GM21528 (cell line): ENCODE results near the gene SHQ1.

Experiments
- ATAC-seq: cut with Tn5 transposase; IDR thresholded peaks from one replicate; pipeline ENCODE4 v1.9.1; 2021; ENCODE audit warnings: mild to moderate bottlenecking, moderate library complexity; ENCODE audit not compliant: unreplicated experiment, low FRiP score

The SHQ1 gene

GRCh38 chr3:72847751-72848702 is at the start of gene SHQ1:
Gene SHQ1 (minus strand): TSS chr3:72848445. CDS start chr3:72848340, 105 bp downstream.
- ATAC-seq, result peak; percentile 95

- no peak for ATAC-seq
Observed at GRCh38 chr3:72897758-72898007, 49.4 kb upstream of the SHQ1 start.

- ATAC-seq, result no peak
Observed at GRCh38 chr3:72896996-72897757, 48.9 kb upstream of the SHQ1 start.

GRCh38 chr3:72894976-72895552 is 46.8 kb upstream of the SHQ1 start:
- no peak for ATAC-seq

GRCh38 chr3:72892870-72893269 is 44.6 kb upstream of the SHQ1 start:
- ATAC-seq, result no peak

- ATAC-seq, result no peak
Observed at GRCh38 chr3:72892081-72892775, 44.0 kb upstream of the SHQ1 start.

- no peak for ATAC-seq
Observed at GRCh38 chr3:72891053-72891855, 43.0 kb upstream of the SHQ1 start.

GRCh38 chr3:72890166-72890925 is 42.1 kb upstream of the SHQ1 start:
- no peak for ATAC-seq

- no peak for ATAC-seq
Observed at GRCh38 chr3:72889310-72890165, 41.3 kb upstream of the SHQ1 start.

- ATAC-seq, result no peak
Observed at GRCh38 chr3:72888546-72889309, 40.5 kb upstream of the SHQ1 start.

GRCh38 chr3:72887705-72888545 is 39.7 kb upstream of the SHQ1 start, which contains the start of gene GXYLT2:
Gene GXYLT2 (plus strand): TSS chr3:72888046. CDS start chr3:72888234, 188 bp downstream.
- ATAC-seq, result peak; percentile 80

- ATAC-seq, result no peak
Observed at GRCh38 chr3:72887343-72887704, 39.1 kb upstream of the SHQ1 start.

- ATAC-seq, result no peak
Observed at GRCh38 chr3:72872183-72872582, 23.9 kb upstream of the SHQ1 start.

GRCh38 chr3:72862314-72863090 is 14.3 kb upstream of the SHQ1 start:
- no peak for ATAC-seq

- no peak for ATAC-seq
Observed at GRCh38 chr3:72860846-72861245, 12.6 kb upstream of the SHQ1 start.

- ATAC-seq, result no peak
Observed at GRCh38 chr3:72860053-72860452, 11.8 kb upstream of the SHQ1 start.
